ENCODE data around the gene CD4.
A peak's percentile ranks its signal among the peaks of the same experiment; 100 is the strongest.

The CD4 gene

DNA sequence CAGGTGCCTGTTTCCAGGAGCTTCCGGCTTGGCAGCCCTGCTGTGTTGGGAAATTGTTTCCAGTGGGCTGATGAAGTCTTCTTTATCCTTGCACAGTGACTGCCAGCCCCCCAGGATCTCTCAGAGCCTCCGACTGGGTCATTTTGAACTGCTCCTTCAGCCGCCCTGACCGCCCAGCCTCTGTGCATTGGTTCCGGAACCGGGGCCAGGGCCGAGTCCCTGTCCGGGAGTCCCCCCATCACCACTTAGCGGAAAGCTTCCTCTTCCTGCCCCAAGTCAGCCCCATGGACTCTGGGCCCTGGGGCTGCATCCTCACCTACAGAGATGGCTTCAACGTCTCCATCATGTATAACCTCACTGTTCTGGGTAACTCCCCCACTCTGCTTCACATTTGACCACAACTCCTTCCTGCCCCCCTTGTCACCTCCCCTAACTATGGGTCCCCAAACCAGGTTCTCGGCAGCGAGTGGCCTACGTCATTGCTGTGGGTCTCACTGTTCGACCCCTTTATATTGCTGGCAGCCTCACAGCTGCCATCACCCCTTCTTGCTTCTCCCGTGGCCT is 14.7 kb upstream of the CD4 start:
- Histone ChIP-seq H3K27ac (ENCODE audit: low read depth, low read length) (no peak overlapping the region), H3K27me3 (ENCODE audit: control insufficient read depth, insufficient read depth, low read length) (peaks cover 2% of the 10 kb centered on the region), H3K4me1 (ENCODE audit: control insufficient read depth, insufficient read depth, low read length) (peaks cover 10% of the 10 kb centered on the region), H3K9ac (ENCODE audit: low read length) (no peak overlapping the region), H3K4me3 (ENCODE audit: low read length) (no peak overlapping the region), H3K36me3 (ENCODE audit: control insufficient read depth, insufficient read depth, low read length) (no peaks in the 10 kb centered on the region)

DNA sequence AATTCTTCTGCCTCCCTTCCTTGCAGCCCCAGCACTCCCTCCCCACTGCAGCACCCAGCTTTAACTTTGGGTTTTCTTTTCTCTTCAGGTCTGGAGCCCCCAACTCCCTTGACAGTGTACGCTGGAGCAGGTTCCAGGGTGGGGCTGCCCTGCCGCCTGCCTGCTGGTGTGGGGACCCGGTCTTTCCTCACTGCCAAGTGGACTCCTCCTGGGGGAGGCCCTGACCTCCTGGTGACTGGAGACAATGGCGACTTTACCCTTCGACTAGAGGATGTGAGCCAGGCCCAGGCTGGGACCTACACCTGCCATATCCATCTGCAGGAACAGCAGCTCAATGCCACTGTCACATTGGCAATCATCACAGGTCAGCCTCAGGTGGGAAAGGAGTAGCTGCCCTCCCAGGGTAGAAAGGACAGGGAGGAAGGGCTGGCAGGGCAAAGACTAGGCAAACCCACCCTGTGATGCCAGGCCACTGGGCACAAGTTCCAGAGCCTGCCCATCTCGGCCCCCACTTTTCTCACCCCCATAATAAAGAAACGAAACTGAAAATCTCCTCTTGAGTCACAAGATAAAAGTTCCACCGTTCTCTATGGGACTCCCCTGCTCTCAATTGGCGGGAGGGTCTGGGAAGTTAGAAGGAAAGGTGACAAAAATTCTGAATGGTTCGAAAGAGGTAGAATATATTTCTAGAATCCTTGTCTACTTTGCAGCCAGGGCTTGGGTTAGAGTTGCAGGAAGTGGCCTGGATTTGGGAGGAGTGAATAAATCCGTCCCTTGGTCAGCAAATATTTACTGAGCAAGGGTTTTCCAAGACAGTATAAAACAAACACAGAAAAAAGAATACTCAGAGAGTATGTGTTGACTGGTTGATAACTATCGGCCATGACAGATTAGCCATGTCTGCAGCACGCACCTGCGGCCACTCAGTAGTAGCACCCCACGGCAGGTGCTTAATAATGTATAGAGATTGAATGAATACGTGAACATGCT is 13.8 kb upstream of the CD4 start:
- Histone ChIP-seq H3K36me3 (ENCODE audit: control insufficient read depth, insufficient read depth, low read length) (no peaks in the 10 kb centered on the region), H3K4me3 (ENCODE audit: low read length) (peak overlapping the region; percentile 10), H3K27ac (ENCODE audit: low read depth, low read length) (no peak overlapping the region), H3K9ac (ENCODE audit: low read length) (no peak overlapping the region), H3K4me1 (ENCODE audit: control insufficient read depth, insufficient read depth, low read length) (peaks cover 8% of the 10 kb centered on the region), H3K27me3 (ENCODE audit: control insufficient read depth, insufficient read depth, low read length) (peaks cover 2% of the 10 kb centered on the region)

DNA sequence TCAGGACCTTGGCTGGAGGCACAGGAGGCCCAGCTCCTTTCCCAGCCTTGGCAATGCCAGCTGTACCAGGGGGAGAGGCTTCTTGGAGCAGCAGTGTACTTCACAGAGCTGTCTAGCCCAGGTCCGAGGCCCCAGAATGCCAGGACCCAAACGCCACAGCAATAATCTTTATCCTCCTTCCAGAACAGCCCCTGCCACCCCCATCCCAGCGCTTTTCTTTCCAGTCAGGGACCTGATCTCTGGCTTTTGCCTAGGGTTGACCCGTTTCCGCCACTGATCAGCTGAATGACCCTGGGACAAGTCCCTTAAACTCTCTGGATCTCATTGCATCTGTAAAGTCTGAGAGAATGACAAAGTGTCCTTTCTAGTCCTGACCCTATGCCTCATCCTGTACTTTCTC is 11.9 kb upstream of the CD4 start:
- no peaks in the 10 kb centered on the region for H3K36me3 ChIP-seq (ENCODE audit: control insufficient read depth, insufficient read depth, low read length)
- H3K27ac ChIP-seq (ENCODE audit: low read depth, low read length), result peak overlapping the region; percentile 93
- peaks cover 2% of the 10 kb centered on the region for H3K27me3 ChIP-seq (ENCODE audit: control insufficient read depth, insufficient read depth, low read length)
- peak overlapping the region; percentile 69 for H3K4me3 ChIP-seq (ENCODE audit: low read length)
- no peak overlapping the region for H3K9ac ChIP-seq (ENCODE audit: low read length)
- peaks cover 8% of the 10 kb centered on the region for H3K4me1 ChIP-seq (ENCODE audit: control insufficient read depth, insufficient read depth, low read length)

DNA sequence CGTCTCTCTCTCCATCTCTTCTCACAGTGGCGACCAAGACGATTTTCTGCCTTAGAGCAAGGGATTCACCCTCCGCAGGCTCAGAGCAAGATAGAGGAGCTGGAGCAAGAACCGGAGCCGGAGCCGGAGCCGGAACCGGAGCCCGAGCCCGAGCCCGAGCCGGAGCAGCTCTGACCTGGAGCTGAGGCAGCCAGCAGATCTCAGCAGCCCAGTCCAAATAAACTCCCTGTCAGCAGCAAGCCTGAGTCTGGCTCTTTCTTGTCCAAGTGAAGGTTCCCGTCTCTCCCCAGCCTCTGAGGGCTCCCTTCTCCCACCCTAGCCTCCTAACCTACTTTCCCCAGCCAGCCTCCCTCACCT is 11.1 kb upstream of the CD4 start:
- H3K4me1 ChIP-seq (ENCODE audit: control insufficient read depth, insufficient read depth, low read length), result peaks cover 8% of the 10 kb centered on the region
- peak overlapping the region; percentile 69 for H3K4me3 ChIP-seq (ENCODE audit: low read length)
- peaks cover 2% of the 10 kb centered on the region for H3K27me3 ChIP-seq (ENCODE audit: control insufficient read depth, insufficient read depth, low read length)
- peak overlapping the region; percentile 93 for H3K27ac ChIP-seq (ENCODE audit: low read depth, low read length)
- no peaks in the 10 kb centered on the region for H3K36me3 ChIP-seq (ENCODE audit: control insufficient read depth, insufficient read depth, low read length)
- no peak overlapping the region for H3K9ac ChIP-seq (ENCODE audit: low read length)

DNA sequence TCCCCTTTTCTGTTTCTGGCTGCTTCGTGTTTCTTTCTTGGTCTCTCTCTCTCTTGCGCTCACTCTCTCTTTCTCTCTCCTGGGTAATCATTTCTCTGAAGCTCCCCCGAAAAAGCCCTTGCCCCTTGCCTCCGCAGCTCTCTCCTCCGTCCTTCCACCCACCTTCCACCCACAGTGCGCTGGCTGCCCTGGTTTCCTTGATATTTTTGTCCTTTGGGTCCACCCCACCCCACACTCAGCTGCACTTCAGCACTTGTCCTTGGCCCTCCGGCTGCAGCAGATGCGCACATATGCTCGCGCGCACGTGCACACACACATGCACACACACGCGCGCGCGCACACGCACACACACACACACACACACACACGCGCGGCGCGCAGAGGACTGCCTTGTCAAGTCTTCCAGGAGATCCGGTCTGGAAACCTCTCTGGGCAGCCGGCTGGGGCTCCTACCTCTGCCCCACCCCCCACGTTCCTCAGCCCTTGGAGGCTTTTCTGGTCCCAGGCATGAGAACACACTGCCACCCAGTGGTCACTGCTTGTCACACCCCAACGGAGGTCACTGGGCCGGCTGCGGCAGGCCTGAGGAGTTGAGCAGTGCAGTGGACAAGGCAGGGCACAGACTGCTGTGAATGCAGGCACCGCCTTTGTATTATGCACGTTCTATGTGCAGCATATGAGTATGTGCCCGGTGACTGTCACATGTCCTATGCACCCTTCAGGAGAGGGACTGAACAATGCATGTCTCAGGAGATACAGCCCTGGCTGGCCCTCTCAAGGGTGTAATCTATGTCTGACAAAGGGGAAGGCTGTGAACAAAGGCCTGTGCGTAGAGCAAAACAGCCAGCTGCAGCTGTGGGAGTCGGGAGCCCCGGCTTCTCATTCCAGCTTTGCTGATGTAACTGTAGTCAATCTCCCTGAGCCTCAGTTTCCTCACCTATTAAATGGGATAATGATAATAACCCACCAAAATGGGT is 10.5 kb upstream of the CD4 start:
- peak overlapping the region; percentile 69 for H3K4me3 ChIP-seq (ENCODE audit: low read length)
- peak overlapping the region; percentile 93 for H3K27ac ChIP-seq (ENCODE audit: low read depth, low read length)
- H3K36me3 ChIP-seq (ENCODE audit: control insufficient read depth, insufficient read depth, low read length), result no peaks in the 10 kb centered on the region
- H3K27me3 ChIP-seq (ENCODE audit: control insufficient read depth, insufficient read depth, low read length), result no peaks in the 10 kb centered on the region
- H3K4me1 ChIP-seq (ENCODE audit: control insufficient read depth, insufficient read depth, low read length), result peaks cover 8% of the 10 kb centered on the region
- peak overlapping the region; percentile 22 for H3K9ac ChIP-seq (ENCODE audit: low read length)

DNA sequence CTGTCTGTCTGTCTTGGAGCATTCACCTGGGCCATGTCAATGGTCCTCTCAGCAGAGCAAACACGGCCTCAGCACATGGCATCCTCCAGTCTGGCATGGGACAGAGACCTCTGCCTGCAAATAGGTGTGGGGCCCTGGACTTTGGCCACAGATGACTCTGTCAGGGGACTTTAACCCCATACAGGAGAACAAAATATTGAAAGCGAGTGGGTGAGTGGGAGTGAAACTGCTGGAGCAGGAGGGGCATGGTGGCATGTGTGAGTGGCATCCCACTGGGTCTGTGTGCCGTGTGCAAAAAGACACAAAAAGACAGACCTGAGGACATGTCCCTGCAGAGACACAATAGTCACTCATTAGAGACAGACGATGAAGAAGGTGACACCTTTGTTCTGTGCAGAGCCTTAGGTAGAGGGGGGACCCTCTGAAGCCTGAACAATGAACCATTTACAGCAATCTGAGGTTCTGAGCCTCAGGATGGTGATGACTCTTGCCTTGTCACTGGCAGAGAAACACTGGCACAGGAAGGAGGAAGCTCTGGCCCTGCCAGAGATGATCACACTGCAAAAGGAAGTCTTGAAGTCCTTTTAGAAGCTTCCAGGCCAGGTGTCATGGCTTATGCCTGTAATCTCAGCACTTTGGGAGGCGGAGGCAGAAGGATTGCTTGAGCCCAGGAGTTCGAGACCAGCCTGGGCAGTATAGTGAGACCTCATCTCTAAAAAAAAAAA is 9.5 kb upstream of the CD4 start:
- Histone ChIP-seq H3K36me3 (ENCODE audit: control insufficient read depth, insufficient read depth, low read length) (no peaks in the 10 kb centered on the region), H3K27me3 (ENCODE audit: control insufficient read depth, insufficient read depth, low read length) (no peaks in the 10 kb centered on the region), H3K4me1 (ENCODE audit: control insufficient read depth, insufficient read depth, low read length) (peaks cover 8% of the 10 kb centered on the region), H3K27ac (ENCODE audit: low read depth, low read length) (no peak overlapping the region), H3K9ac (ENCODE audit: low read length) (no peak overlapping the region), H3K4me3 (ENCODE audit: low read length) (no peak overlapping the region)

DNA sequence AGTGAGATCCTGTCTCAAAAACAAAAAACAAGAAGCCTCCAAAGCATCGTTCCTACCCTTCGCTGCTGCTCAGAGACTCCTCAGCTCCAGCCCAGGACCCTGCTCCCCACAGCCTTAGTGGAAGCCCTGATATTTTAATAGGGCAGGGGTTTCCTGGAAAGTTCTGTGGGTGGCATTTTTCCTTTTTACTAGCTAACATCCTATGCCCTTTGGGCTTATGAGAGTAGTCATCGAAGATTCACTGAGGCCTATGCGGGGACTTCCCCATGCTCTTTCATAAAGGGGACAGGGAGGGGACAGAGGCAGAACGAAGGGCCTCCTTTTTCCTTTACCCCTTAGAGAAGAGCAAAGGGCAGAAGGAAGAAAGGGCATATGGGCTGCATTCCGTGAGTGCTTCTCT is 8.8 kb upstream of the CD4 start:
- peaks cover 8% of the 10 kb centered on the region for H3K4me1 ChIP-seq (ENCODE audit: control insufficient read depth, insufficient read depth, low read length)
- no peak overlapping the region for H3K4me3 ChIP-seq (ENCODE audit: low read length)
- H3K9ac ChIP-seq (ENCODE audit: low read length), result no peak overlapping the region
- no peaks in the 10 kb centered on the region for H3K36me3 ChIP-seq (ENCODE audit: control insufficient read depth, insufficient read depth, low read length)
- H3K27ac ChIP-seq (ENCODE audit: low read depth, low read length), result no peak overlapping the region
- no peaks in the 10 kb centered on the region for H3K27me3 ChIP-seq (ENCODE audit: control insufficient read depth, insufficient read depth, low read length)

DNA sequence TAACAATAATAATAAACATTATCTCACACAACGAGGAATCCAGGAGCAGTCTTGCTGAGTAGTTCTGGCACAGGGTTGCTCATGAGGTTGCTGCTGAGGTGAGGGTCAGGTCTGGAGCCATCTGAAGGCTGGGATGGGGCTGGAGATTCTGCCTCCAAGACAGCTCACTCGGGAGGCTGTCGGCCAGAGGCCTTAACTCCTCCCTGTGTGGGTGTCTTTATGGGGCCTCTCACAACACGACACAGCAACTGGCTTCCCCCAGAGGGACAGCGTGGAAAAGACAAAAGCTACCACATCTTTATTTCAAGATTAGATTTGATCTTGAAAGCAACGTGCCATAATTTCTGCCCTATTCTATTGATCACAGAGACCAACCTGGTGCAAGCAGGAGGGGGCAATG is 7.2 kb upstream of the CD4 start:
- no peaks in the 10 kb centered on the region for H3K36me3 ChIP-seq (ENCODE audit: control insufficient read depth, insufficient read depth, low read length)
- H3K9ac ChIP-seq (ENCODE audit: low read length), result no peak overlapping the region
- no peaks in the 10 kb centered on the region for H3K27me3 ChIP-seq (ENCODE audit: control insufficient read depth, insufficient read depth, low read length)
- no peak overlapping the region for H3K27ac ChIP-seq (ENCODE audit: low read depth, low read length)
- H3K4me1 ChIP-seq (ENCODE audit: control insufficient read depth, insufficient read depth, low read length), result peaks cover 8% of the 10 kb centered on the region
- H3K4me3 ChIP-seq (ENCODE audit: low read length), result no peak overlapping the region

DNA sequence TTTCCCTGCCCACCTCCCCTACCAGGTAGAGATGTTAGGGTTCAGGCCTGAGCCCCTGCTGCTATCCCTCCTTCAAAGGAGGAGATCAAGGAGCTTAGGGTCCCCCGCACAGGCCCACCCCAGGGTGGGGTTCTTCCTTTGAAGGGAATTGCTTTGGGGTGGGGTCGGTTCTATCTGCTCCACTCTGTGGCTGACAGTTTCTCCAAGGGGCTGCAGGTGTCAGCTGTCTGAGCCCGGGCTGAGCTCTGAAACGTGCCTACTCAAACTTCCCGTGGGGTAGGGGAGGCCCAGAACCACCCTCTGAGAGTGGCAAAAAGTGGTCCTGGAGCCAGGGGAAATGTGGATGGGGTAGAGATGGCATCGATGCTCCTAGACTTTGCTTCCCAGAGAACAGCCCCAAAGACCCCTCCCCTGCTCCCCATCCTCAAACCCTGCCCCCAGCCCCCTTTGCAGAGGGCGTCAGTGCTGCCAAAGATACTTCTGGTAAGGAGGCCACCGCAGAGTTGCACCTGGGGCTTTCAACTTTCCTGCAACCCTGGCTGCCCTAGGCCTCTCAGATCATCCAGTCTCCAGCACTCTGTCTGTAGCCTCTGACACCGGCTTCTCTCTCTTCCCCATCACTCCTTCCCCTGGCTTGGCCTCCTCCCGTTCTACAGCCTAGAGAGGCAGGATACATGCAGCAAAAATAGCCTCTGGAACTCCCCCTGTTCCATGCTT is 6.3 kb upstream of the CD4 start:
- H3K36me3 ChIP-seq (ENCODE audit: control insufficient read depth, insufficient read depth, low read length), result no peaks in the 10 kb centered on the region
- H3K27ac ChIP-seq (ENCODE audit: low read depth, low read length), result no peak overlapping the region
- H3K4me3 ChIP-seq (ENCODE audit: low read length), result no peak overlapping the region
- peaks cover 3% of the 10 kb centered on the region for H3K4me1 ChIP-seq (ENCODE audit: control insufficient read depth, insufficient read depth, low read length)
- H3K9ac ChIP-seq (ENCODE audit: low read length), result no peak overlapping the region
- H3K27me3 ChIP-seq (ENCODE audit: control insufficient read depth, insufficient read depth, low read length), result no peaks in the 10 kb centered on the region

DNA sequence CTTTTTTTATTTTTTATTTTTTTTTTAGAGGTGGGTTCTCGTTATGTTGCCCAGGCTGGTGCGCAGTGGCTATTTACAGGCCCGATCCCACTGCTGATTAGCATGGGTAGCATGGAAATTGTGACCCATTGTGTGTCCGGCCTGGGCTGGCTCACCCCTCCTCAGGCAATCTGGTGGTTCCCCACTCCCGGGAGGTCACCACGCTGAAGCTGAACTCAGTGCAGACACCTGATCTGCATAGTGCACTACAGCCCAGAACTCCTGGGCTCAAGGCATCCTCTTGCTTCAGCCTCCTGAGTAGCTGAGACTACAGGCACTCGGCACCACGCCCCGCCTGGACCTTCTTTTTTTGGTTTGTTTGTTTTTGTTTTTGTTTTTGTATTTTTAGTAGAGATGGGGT is 5.5 kb upstream of the CD4 start:
- Histone ChIP-seq H3K4me3 (ENCODE audit: low read length) (no peak overlapping the region), H3K36me3 (ENCODE audit: control insufficient read depth, insufficient read depth, low read length) (no peaks in the 10 kb centered on the region), H3K4me1 (ENCODE audit: control insufficient read depth, insufficient read depth, low read length) (peaks cover 3% of the 10 kb centered on the region), H3K9ac (ENCODE audit: low read length) (no peak overlapping the region), H3K27ac (ENCODE audit: low read depth, low read length) (no peak overlapping the region), H3K27me3 (ENCODE audit: control insufficient read depth, insufficient read depth, low read length) (no peaks in the 10 kb centered on the region)

DNA sequence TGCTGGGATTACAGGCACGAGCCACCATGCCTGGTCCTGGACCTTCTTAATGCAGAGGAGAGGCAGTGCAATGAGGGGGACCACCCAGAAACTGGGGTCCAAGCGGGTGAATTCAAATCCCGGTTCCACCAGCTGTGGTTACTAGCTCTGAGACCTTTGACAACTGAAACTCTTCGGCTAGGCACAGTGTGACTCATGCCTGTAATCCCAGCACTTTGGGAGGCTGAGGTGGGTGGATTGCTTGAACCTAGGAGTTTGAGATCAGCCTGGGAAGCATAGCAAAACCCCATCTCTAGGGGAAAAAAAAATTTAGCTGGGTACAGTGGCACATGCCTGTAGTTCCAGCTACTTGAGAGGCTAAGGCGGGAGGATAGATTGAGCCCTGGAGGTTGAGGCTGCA is 5.0 kb upstream of the CD4 start:
- H3K36me3 ChIP-seq (ENCODE audit: control insufficient read depth, insufficient read depth, low read length), result no peaks in the 10 kb centered on the region
- no peak overlapping the region for H3K27ac ChIP-seq (ENCODE audit: low read depth, low read length)
- peaks cover under 1% of the 10 kb centered on the region for H3K4me1 ChIP-seq (ENCODE audit: control insufficient read depth, insufficient read depth, low read length)
- H3K4me3 ChIP-seq (ENCODE audit: low read length), result no peak overlapping the region
- no peaks in the 10 kb centered on the region for H3K27me3 ChIP-seq (ENCODE audit: control insufficient read depth, insufficient read depth, low read length)
- H3K9ac ChIP-seq (ENCODE audit: low read length), result no peak overlapping the region

Data from rectal smooth muscle tissue (tissue), 1 donor.